Panc1 (cell line): ENCODE measurements around the gene CGNL1.

Experiments used
- CTCF ChIP-seq: fragments of 450-650 bp; IDR thresholded peaks from 2 replicates; pipeline ENCODE4 v1.5.1; 2017; ENCODE audit warnings: mild to moderate bottlenecking
- POLR2AphosphoS5 ChIP-seq: IDR thresholded peaks from 2 replicates; pipeline ENCODE4 v1.6.1; 2012; ENCODE audit warnings: mild to moderate bottlenecking, low read depth, low read length, moderate library complexity

- TF ChIP-seq CTCF (no peak), POLR2AphosphoS5 (no peak)
These were observed 194.0 kb downstream of the CGNL1 start for GRCh38 chr15:57570340-57570739.
